ENCODE measurements around the gene APPL1.
"Not testable (repeated sequence)": the region's sequence is repeated elsewhere in the genome, so short reads cannot be mapped to it uniquely, and the experiment has no call there.

Gene APPL1

DNA sequence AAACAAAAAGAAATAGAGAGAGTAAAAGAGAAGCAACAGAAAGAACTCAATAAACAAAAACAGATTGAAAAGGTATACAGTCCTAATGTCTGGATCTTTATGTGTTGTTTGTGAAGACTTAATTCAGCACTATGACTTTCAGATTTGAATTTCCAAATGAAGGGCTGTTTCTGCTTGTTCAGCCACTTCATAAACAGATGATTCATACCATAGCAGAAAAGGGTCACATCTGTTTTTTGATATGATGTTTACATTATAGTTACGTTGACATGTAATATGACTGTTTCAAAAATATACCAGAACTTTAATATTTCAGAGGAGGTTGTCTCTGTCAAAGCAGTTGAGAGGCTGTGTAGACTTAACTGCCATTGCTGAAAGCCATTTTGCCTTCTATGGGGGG lies 40.9 kb downstream of the APPL1 start:
- no peak for FAIRE-seq
- DNase-seq (ENCODE audit: insufficient read length, low spot score): no peak

DNA sequence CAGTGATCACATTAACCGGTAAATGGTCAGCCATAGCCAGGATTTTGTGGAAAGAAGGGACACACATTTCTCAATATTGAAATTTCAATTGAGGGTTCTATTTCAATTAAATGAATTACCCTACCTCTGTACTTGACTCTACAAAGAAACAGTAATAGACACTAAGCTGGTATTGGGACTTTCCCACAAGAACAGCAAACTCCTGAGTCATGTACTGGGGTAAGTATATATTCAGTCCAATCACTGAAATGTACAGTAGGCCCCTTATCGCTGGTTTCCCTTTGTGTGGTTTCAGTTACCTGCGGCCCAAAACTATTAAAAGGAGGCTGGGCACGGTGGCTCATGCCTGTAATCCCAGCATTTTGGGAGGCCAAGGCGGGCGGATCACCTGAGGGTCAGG lies 47.3 kb downstream of the APPL1 start:
- DNase-seq (ENCODE audit: insufficient read length, low spot score): no peak
- FAIRE-seq: no peak

GRCh38 chr3:57275393-57275792 lies 47.9 kb downstream of the APPL1 start:
- FAIRE-seq: no peak
- DNase-seq (ENCODE audit: insufficient read length, low spot score): no peak

DNA sequence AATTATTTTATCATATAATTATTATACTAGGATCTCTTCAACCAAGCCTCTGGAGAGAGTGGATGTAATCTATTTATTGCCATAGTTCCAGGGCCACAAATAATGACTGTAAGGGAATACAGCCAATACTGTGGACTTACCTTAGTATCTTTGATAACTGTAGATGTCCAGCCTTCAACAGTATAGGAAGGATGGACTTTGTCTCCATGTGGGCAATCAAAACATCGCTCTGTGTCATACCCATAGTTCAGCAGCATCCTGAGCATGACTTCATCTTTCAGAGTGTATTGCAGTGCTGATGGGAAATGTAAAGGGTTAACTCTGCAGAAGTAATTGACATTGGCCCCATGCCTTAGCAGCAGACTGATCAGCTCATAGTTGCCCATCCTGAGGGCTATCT lies 50.7 kb downstream of the APPL1 start:
- DNase-seq (ENCODE audit: insufficient read length, low spot score): no peak
- no peak for FAIRE-seq

- DNase-seq (ENCODE audit: insufficient read length, low spot score) (no peak), FAIRE-seq (no peak)
Measured at GRCh38 chr3:57279685-57280084, 52.2 kb downstream of the APPL1 start.

- FAIRE-seq: no peak
Measured at GRCh38 chr3:57281715-57282114, 54.2 kb downstream of the APPL1 start.

GRCh38 chr3:57283334-57283733 lies 55.8 kb downstream of the APPL1 start:
- DNase-seq (ENCODE audit: insufficient read length, low spot score) (no peak), FAIRE-seq (no peak)

More at GRCh38 chr3:57281715-57282114, 54.2 kb downstream of the APPL1 start:
- DNase-seq (ENCODE audit: insufficient read length, low spot score): no peak

DNA sequence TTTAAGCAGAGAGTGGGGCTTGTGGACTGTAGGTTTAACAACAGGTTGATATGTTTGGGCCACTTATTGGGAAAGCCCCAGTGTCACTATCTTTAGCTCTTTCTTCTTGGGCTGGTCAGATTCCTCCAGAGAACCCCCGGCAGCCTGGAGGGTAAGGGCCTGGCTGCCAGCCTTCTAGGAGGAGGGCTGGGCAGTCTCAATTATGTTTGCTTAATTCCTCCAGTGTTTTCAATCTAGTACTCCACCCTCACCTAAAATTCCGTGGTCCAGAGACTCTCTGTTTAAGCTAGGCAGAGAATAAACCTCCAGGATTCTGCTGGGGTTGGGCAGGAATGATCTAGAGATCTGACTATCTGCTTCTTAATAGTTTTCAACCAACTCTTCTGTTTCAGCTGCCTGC lies 59.7 kb downstream of the APPL1 start:
- FAIRE-seq (no peak), DNase-seq (ENCODE audit: insufficient read length, low spot score) (no peak)

DNA sequence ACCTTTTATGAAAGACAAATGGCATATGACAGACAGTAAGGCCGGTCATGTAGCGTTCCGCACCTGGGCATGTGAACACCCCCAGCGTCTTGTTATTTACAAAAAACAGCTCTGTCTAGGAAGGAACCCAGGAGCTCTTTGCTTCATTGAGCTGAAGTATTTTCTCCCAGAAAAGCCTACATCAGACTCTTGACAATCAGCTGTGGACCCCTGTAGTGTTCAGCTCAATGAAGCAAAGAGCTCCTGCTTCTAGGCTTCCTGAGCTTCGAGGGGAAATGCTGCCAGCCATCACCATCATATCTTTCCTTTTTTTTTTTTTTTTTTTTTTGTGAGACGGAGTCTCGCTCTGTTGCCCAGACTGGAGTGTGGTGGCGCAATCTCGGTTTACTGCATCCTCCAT lies 60.9 kb downstream of the APPL1 start:
- FAIRE-seq: no peak

DNA sequence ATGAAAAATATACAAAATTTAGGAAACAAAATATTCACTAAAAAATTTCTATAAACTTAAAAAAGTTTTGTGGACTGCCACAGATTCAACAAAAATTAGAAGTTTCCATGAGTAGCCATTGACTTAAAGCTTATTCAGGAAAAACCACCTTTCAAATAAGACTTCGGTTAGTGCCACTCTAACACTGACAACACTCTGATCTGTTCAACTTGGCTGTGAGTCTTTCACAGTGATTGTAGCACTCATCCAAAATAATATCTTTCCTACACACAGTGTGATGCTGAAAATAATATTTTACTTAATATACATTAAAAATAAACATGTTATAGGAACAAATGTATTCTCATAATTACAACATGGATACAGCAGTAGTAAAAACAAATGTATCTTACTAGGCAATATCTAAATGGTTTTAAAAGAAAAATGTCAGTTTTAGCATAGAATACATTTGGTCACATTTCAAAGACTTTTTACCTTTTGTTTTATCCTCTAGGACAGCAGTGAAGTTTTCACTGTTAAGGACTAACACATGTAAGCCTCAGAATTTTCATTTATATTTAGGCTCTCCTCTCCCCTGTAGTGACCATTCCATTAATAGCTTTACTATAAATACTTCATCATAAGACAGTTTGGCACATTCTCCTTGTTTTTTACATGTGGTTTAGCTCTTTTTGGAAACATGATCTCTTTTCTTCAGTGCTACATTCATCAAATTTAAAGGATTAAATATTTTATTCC lies 64.8 kb downstream of the APPL1 start, which contains the start of gene ASB14:
ASB14 (minus strand) TSS at position 527 of the 738 bp plus-strand sequence. CDS start 652 bp downstream, outside the sequence.
- FAIRE-seq: no peak
- DNase-seq (ENCODE audit: insufficient read length, low spot score): no peak

More for the DNA sequence above, 60.9 kb downstream of the APPL1 start:
- DNase-seq (ENCODE audit: insufficient read length, low spot score): no peak

- FAIRE-seq (no peak), DNase-seq (ENCODE audit: insufficient read length, low spot score) (no peak)
Measured at GRCh38 chr3:57292897-57293526, 65.5 kb downstream of the APPL1 start.

GRCh38 chr3:57298041-57298440 lies 70.5 kb downstream of the APPL1 start:
- DNase-seq (ENCODE audit: insufficient read length, low spot score) (no peak), FAIRE-seq (no peak)

DNA sequence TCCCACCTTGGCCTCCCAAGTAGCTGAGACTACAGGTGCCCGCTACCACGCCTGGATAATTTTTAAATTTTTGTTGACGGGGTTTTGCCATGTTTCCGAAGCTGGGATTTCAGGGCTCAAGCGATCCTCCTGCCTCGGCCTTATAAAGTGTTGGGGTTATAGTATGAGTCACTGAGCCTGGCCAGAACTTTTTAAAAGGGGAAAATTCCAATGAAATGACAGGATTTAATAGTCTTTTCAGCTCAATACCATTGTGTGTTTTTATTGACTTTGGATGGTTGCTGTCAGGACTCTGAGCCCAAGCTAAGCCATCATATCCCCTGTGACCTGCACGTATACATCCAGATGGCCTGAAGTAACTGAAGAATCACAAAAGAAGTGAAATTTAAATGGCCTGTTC lies 76.0 kb downstream of the APPL1 start:
- not testable (repeated sequence) for DNase-seq (ENCODE audit: insufficient read length, low spot score); FAIRE-seq

GRCh38 chr3:57309769-57310360 lies 82.3 kb downstream of the APPL1 start:
- FAIRE-seq (no peak), DNase-seq (ENCODE audit: insufficient read length, low spot score) (no peak)

DNA sequence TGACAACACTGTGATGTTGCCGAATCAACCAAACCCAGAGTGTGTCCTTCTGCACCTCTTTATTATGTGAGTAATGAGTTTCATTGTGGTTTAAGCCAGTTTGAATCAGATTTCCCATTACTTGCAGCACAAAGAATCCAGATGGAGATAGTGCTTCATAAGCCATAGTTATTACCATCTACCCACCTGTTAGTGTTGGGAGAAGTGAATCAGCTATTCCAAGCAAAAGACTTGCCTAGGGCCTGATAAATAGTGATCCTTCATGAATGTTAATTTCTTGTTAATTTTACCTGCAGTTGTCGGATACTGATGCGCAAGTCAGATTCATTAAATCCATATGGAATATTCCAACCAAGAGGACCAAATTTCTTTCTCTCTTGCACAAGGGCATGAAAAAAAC lies 86.7 kb downstream of the APPL1 start:
- DNase-seq (ENCODE audit: insufficient read length, low spot score) (no peak), FAIRE-seq (no peak)

Measured in GM19239 (cell line).